ENCODE data around the gene CAMK2A. TPM values are rescaled to one million over a fixed set of nuclear protein-coding genes. Genes with fewer than 3 reads are reported as not detected.

The CAMK2A gene
- total RNA-seq, 2 donors from 2014 or later, result 0.50 to 1.0 TPM

DNA sequence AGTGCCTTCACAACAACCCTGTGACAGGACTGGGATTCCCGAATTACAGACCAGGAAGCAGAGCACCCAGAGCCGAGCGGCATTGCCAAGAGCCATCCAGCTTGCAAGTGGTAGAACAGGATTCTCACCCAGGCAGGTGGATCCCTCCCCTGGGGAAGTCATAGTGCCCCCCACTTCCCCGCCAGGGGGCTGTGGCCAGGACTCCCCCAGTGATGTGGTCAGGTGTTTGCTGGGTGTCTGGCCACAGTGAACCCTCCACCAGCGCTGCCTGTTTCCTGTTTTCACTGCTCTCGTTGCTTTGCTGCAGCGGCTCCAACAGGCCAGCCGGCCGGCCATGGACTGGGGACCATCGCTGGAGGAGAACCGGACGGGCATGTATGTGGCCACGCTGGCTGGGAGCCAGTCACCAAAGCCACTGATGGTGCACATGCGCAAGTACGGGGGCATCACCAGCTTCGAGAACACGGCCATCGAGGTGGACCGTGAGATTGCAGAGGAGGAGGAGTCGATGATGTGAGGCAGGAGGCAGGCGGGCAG is 80.4 kb downstream of the CAMK2A start:
- TF ChIP-seq CTCF (IDR thresholded peaks at IDR 0.05), result no peak
- TF ChIP-seq POLR2AphosphoS5 (IDR thresholded peaks at IDR 0.05), result peak; percentile 52
- DNase-seq (ENCODE audit: low spot score), result peak; percentile 51
- H3K27me3 ChIP-seq (replicated peaks; ENCODE audit: insufficient read depth), result no peaks in the 10 kb centered on the region
- no peaks in the 10 kb centered on the region for H3K4me1 ChIP-seq (replicated peaks)
- H3K27ac ChIP-seq, result no peak overlapping the region
- no peaks in the 10 kb centered on the region for H3K9me3 ChIP-seq
- WGBS, result 65% methylated on average over 21 of the region's 21 CpGs
- intact Hi-C loops (cut with DNase I), result no loop called here
- no peaks in the 10 kb centered on the region for H3K36me3 ChIP-seq
- no peak overlapping the region for H3K4me3 ChIP-seq

DNA sequence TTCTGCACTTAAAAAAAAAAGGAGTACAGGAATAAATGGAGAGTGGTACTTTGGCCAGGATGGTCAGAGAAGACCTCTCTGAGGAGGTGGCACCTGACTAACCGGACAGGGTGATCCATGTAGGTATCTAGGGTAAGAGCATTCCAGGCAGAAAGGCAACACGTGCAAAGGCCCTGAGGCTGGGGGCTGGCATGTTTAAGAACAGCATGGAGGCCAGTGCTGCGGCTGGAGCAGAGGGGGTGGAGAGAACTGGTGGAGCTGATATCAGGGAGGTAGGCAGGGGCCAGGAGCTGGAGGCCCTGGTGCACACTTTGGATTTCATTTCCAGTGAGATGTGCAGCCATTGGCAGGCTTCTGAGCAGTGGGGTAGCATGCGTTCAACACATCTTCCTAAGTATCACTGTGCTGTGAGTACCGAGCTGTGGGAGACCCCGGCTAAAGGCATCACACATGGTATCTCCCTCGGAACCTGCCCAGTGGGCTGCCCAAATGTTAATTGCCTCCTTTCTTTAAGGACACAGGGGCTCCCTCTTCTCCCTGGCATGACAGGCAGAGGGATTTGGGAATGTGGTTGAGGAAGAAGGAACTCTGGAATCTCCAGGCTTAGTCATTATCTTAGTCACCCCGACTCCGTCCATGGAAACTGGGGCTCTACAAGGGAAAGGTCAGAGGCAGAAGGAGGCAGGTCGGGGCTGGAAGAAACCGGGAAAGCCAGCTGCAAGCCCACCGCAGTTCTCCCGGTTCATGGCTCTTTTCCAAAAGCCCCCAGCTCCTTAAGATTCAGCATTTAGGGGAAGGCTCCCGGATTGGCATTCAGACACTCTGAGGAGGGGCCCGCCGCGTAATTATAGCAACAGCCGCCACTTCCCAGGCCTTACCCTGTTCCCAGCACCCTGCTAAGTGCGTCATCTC is 81.1 kb downstream of the CAMK2A start:
- H3K36me3 ChIP-seq, result no peaks in the 10 kb centered on the region
- H3K9me3 ChIP-seq, result no peaks in the 10 kb centered on the region
- intact Hi-C loops (cut with DNase I), result no loop called here
- H3K27ac ChIP-seq, result no peak overlapping the region
- H3K4me1 ChIP-seq (replicated peaks), result no peaks in the 10 kb centered on the region
- WGBS, result 79% methylated on average over 19 of the region's 19 CpGs
- DNase-seq (ENCODE audit: low spot score), result no peak
- no peak overlapping the region for H3K4me3 ChIP-seq
- TF ChIP-seq CTCF (IDR thresholded peaks at IDR 0.05) (no peak), POLR2AphosphoS5 (IDR thresholded peaks at IDR 0.05) (no peak), POLR2A (IDR thresholded peaks at IDR 0.05) (no peak)
- no peaks in the 10 kb centered on the region for H3K27me3 ChIP-seq (replicated peaks; ENCODE audit: insufficient read depth)

DNA sequence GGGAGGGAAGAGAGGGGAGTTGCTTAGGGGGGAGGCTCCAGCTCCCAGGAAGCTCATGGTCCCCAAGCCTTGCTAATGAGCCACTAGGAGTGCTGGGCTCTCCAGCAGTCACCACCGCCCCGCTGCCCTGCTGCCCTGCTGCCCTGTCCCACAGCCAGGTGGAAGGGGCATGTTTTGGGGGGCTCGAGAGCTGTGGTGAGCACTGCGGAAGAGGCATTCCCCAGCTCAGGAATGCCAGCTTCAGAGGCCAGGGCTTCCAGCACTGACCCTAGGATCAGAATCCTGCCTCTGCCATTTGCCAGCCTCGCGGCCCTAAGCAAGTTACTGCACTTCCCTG is 82.8 kb downstream of the CAMK2A start:
- TF ChIP-seq POLR2AphosphoS5 (IDR thresholded peaks at IDR 0.05) (no peak), POLR2A (IDR thresholded peaks at IDR 0.05) (no peak), CTCF (IDR thresholded peaks at IDR 0.05) (no peak)
- no peaks in the 10 kb centered on the region for H3K4me1 ChIP-seq (replicated peaks)
- H3K36me3 ChIP-seq, result no peaks in the 10 kb centered on the region
- H3K9me3 ChIP-seq, result no peaks in the 10 kb centered on the region
- H3K27ac ChIP-seq, result no peak overlapping the region
- intact Hi-C loops (cut with DNase I), result no loop called here
- no peak for DNase-seq (ENCODE audit: low spot score)
- H3K27me3 ChIP-seq (replicated peaks; ENCODE audit: insufficient read depth), result no peaks in the 10 kb centered on the region
- 90% methylated on average over 6 of the region's 6 CpGs for WGBS
- no peak overlapping the region for H3K4me3 ChIP-seq

DNA sequence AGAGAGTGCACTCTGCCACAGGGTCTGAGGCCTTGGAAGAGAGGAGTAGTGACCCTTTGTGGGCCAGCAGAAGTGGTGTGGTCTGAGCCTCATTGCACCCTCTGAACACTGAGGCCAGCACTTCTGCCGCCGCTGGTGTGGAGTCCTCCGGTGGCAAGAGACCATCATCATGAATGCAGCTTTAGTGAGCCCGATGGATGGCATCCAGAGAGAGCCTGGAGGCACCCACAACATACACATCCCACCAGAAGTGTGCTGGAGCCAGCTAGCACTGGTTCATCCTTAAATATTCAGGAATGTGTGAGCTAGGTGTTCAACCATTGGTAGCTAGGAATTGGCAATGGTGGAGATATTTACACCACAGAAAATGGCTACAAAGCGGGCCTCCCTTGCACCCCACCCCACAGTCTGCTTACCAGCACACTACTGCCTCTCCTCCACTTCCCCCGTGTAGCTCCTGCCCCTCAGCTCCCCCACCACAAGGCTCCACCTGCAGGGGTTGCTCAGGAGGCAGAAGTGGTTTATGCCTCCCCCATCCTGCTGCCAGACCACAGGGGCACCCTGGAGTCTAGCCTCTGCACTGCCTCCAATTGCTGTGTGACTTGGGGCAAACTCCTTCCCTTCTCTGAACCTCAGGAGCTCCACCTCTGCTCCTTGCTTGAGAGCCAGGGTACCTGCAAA is 83.3 kb downstream of the CAMK2A start:
- Histone ChIP-seq H3K4me1 (replicated peaks) (no peaks in the 10 kb centered on the region), H3K27ac (no peak overlapping the region), H3K9me3 (no peaks in the 10 kb centered on the region), H3K36me3 (no peaks in the 10 kb centered on the region), H3K4me3 (no peak overlapping the region), H3K27me3 (replicated peaks; ENCODE audit: insufficient read depth) (no peaks in the 10 kb centered on the region)
- intact Hi-C loops (cut with DNase I), result no loop called here
- 47% methylated on average over 6 of the region's 6 CpGs for WGBS
- TF ChIP-seq POLR2AphosphoS5 (IDR thresholded peaks at IDR 0.05) (no peak), POLR2A (IDR thresholded peaks at IDR 0.05) (no peak), CTCF (IDR thresholded peaks at IDR 0.05) (no peak)
- no peak for DNase-seq (ENCODE audit: low spot score)
